ENCODE measurements around the gene ACTA1.
"Not testable (repeated sequence)": the region's sequence is repeated elsewhere in the genome, so short reads cannot be mapped to it uniquely, and the experiment has no call there.

The ACTA1 gene

DNA sequence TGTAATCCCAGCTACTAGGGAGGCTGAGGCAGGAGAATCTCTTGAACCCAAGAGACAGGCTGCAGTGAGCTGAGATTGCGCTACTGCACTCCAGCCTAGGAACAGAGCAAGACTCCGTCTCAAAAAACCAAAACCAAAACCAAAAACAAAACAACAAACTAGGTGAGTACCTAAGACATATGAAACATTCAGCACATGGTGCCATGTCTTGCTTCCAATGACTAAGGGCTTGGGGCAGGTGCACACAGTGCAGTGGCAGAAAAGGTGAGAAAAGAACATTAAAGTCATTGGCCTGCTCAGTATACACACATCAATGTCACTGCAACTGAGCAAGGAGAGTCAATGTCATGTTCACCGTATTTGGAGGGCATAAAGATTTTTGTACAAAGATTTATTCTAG lies 4.1 kb upstream of the ACTA1 start:
- DNase-seq: no peak

GRCh38 chr1:229437443-229437842 lies 3.5 kb upstream of the ACTA1 start:
- DNase-seq: no peak

GRCh38 chr1:229436201-229436600 lies 2.3 kb upstream of the ACTA1 start:
- DNase-seq: no peak

DNA sequence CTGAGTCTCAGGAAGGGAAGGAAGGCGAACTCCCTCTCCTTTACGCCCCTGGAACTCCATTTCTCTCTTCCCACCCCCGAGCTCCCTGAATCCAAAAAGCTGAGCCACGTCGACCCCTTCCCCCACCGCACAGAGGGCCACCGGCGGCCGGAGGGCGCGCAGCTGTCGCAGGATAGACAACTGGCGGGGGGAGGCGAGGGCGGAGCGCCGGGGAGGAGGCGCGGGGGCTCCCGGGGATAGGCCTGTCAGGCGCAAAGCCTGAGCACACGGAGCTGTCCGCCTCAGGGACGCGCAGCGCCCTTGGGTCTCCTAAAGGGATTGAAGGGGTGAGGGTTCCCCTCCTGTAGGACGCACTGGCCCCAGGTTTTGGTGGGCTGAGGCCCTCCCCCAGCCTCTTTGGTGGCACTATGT lies 752 bp upstream of the ACTA1 start:
- peak; percentile 48 for DNase-seq

DNA sequence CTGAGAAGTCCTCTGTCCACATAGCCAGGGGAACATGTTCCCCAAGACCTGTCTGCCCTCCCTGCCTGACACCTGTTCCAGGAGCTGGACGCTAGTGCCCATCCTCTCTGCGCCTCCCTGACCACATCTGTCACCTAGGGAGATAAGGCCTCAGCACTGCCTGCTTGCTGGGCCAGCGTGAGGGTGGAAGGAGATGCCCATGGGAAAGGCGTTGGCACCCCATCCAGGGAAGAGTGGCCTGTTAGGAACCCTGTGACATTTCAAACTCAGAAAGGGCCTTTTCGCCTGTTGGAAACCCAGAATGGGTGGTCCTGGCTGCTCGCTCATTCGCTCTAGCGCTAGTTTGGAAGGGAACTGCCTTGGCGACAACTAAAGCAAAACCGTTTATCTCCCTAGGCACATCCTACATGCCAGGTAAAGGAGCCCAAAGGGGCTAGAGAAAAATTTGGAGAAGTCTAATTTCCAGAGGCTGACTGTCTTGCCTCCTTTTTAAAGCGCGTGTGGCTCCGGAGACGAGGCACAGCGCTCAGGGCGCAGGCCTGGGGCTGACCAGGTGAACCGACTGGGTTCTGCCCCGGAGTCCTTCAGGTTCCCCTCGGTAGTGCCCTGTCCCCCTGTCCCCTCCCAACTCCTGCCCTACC lies 410 bp downstream of the ACTA1 start:
- DNase-seq: no peak

- no peak for DNase-seq
Observed at GRCh38 chr1:229432905-229433304, 989 bp downstream of the ACTA1 start.

DNA sequence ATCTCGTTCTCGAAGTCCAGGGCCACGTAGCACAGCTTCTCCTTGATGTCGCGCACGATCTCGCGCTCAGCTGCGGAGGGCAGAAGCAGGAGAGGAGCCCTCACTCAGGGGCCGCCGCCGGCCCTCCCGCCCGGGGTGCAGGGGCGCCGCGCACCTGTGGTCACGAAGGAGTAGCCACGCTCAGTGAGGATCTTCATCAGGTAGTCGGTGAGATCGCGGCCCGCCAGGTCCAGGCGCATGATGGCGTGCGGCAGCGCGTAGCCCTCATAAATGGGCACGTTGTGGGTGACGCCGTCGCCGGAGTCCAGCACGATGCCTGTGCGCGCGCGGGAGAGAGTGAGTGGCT lies 1.8 kb downstream of the ACTA1 start:
- no peak for DNase-seq

DNA sequence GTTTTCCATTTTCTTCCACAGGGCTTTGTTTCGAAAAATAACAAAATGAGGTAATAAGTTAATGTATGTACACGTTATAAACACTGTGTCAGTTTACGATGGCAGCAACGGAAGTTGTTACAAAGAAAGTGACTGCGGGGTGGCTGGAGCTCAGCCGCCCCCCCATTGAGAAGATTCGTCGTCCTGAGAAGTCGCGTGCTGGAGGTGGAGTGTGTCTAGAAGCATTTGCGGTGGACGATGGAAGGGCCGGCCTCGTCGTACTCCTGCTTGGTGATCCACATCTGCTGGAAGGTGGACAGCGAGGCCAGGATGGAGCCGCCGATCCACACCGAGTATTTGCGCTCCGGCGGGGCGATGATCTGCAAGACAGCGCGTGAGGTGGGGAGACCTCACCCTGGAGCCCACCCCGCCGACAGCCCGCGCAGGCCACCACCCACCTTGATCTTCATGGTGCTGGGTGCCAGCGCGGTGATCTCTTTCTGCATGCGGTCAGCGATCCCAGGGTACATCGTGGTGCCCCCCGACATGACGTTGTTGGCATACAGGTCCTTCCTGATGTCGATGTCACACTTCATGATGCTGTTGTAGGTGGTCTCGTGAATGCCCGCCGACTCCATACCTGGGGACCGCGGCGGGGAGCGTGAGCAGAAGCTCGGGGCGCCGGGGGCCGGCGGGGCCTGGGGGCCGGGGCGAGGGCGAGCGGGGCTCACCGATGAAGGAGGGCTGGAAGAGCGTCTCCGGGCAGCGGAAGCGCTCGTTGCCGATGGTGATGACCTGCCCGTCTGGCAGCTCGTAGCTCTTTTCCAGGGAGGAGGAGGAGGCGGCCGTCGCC lies 2.4 kb downstream of the ACTA1 start:
- no peak for DNase-seq

DNA sequence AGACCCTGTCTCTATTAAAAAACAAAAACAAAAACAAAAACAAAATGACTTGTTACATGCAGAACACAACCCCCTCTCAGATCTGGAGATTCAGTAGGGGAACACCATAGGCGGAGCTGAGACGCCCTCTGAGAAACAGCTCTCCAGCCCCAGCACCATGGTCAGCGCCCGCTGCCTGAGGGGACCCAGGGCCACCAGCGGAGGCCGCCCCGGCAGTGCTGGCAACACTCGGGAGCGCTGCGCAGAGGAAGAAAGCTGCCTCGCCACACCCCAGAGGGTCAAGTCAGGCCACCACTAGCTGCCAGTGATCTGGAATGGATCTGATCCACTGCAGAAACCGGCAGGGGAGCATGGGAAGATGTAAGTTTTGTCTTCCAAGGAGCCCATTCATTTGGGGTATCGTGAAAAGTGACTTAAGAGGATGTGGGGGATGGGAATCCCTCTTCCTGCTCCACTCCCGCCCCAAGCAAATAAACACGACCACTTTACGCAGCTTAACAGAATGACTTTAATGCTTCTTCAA lies 3.1 kb downstream of the ACTA1 start:
- DNase-seq: peak; percentile 80

- no peak for DNase-seq
Observed at GRCh38 chr1:229428256-229428655, 5.6 kb downstream of the ACTA1 start.

GRCh38 chr1:229427572-229427971 lies 6.3 kb downstream of the ACTA1 start:
- no peak for DNase-seq

- DNase-seq: no peak
Observed at GRCh38 chr1:229425564-229426159, 8.2 kb downstream of the ACTA1 start.

- DNase-seq: no peak
Observed at GRCh38 chr1:229420765-229421164, 13.1 kb downstream of the ACTA1 start.

DNA sequence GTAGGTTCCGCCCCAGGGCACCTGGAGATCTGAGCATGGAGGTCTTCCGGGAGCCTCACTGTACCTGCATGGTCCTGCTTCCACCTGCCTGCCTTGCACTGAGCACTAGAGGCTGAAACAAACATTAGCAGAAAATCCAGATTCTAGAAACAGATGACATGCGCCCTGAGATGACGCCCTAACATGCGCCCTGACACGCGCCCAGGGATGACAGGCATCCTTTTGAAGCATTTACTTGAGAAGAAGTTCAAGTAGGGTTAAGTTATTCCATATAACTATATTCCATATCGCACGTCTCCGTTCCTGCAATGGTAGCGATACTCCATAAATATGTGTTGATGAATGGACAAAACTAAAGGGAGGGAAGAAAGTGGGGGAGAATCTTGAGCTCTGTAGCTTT lies 13.7 kb downstream of the ACTA1 start:
- no peak for DNase-seq

- not testable (repeated sequence) for DNase-seq
Observed at GRCh38 chr1:229418586-229418985, 15.3 kb downstream of the ACTA1 start.

- not testable (repeated sequence) for DNase-seq
Observed at GRCh38 chr1:229412810-229413209, 21.1 kb downstream of the ACTA1 start.

DNA sequence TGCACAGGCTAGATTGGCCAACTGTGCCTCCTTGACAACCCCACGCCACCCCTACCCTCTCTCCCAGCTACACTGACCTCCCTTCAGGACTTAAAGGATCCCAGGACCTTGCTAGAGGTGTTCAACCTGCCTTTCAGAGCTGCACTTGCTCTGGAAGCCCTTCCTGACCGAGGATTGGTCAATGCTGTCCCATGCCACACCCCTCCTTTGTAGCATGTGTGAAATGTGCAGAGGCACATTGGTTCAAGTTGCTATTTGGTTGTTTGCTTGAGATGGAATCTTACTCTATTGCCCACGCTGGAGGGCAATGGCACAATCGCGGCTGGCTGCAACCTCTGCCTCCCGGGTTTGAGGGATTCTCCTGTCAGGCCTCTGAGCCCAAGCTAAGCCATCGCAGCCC lies 21.8 kb downstream of the ACTA1 start:
- DNase-seq: no peak

GRCh38 chr1:229411434-229412055 lies 22.3 kb downstream of the ACTA1 start:
- DNase-seq: no peak

- DNase-seq: peak; percentile 77
Observed at GRCh38 chr1:229410692-229411433, 23.0 kb downstream of the ACTA1 start.

GRCh38 chr1:229410370-229410691 lies 23.6 kb downstream of the ACTA1 start:
- no peak for DNase-seq

GRCh38 chr1:229409616-229410369 lies 24.1 kb downstream of the ACTA1 start:
- peak; percentile 36 for DNase-seq

GRCh38 chr1:229408458-229409037 lies 25.3 kb downstream of the ACTA1 start:
- DNase-seq: peak; percentile 77
